UCSD-AML1 (cell line): ENCODE results near the gene TAF4.
"Not testable (repeated sequence)": the region's sequence is repeated elsewhere in the genome, so short reads cannot be mapped to it uniquely, and the experiment has no call there.

ENCODE experiments used
- DNase-seq: peaks from one replicate; lab custom pipeline; 2025; ENCODE audit not compliant: unreplicated experiment; lab: John Stamatoyannopoulos, UW

The TAF4 gene

DNA sequence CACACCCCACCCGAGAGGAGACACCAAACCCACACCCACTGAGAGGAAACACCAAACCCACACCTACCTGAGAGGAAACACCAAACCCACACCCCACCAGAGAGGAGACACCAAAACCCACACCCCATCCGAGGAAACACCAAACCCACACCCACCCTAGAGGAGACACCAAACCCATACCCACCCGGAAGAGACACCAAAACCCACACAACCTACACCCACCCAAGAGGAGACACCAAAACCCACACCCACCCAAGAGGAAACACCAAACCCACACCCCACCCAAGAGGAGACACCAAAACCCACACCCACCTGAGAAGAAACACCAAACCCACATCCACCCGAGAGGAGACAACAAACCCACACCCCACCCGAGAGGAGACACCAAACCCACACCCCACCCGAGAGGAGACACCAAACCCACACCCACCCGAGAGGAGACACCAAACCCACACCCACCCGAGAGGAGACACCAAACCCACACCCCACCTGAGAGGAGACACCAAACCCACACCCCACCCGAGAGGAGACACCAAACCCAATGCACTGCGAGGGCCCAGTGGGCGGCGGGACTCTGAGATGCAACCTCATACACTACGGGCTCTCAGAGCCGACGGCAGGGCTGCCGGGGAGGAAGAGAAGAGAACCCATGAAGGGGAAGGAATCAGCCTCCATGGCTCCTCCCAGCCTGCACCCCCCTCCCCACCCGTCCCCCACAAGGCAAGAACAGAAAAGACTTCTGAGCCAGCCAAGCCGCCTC, 83.3 kb downstream of the TAF4 start:
- no peak for DNase-seq

DNA sequence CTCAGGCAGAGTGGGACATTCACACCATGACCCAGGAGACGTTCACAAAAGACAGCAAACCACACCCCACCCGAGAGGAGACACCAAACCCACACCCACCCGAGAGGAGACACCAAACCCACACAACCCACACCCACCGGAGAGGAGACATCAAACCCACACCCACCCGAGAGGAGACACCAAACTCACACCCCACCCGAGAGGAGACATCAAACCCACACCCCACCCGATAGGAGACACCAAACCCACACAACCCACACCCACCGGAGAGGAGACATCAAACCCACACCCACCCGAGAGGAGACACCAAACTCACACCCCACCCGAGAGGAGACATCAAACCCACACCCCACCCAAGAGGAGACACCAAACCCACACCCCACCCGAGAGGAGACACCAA, 84.0 kb downstream of the TAF4 start:
- DNase-seq = not testable (repeated sequence)

DNA sequence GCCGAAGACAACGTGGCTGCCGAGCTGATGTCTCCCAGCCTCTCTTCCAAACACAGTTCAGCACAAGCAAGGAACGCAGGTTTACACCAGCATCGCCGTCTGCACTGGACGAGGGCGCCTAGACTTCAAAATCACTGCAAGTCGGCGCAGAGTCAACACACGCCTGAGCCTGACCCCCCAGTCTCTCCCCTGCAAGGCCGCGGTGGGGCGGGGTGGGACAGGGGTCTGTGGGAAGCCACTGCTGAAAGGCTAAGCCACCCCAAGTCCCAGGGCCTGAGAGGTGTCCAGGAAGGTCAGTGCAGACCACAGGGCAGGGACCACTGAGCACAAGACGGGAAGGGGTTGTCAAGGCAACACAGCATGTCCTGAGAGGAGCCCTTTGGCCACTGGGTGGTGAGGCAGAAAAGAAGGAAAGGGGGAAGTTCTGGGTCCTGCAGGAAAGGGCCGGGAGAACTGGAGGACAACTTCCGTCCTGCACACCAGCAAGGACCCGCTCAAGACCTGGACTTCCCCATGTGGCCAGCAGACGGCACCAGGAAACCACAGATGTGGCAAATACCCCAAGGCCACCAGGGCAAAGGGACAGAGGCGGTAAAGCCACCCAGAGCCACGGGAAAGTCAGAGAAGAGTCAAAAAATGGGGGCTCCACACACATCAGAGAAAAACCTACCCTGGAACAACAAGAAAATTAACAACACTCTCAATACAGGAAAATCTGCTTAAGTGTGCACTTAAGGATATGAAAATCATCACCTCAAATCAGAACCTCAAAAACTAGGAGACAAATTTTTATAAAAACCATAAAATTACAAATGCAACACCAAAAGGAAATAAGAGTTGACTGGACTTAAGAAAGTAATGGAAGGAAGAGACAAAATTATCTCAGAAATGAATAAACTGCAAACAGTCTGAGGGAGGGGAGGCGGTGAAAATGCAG, 84.8 kb downstream of the TAF4 start:
- DNase-seq = peak; percentile 56

DNA sequence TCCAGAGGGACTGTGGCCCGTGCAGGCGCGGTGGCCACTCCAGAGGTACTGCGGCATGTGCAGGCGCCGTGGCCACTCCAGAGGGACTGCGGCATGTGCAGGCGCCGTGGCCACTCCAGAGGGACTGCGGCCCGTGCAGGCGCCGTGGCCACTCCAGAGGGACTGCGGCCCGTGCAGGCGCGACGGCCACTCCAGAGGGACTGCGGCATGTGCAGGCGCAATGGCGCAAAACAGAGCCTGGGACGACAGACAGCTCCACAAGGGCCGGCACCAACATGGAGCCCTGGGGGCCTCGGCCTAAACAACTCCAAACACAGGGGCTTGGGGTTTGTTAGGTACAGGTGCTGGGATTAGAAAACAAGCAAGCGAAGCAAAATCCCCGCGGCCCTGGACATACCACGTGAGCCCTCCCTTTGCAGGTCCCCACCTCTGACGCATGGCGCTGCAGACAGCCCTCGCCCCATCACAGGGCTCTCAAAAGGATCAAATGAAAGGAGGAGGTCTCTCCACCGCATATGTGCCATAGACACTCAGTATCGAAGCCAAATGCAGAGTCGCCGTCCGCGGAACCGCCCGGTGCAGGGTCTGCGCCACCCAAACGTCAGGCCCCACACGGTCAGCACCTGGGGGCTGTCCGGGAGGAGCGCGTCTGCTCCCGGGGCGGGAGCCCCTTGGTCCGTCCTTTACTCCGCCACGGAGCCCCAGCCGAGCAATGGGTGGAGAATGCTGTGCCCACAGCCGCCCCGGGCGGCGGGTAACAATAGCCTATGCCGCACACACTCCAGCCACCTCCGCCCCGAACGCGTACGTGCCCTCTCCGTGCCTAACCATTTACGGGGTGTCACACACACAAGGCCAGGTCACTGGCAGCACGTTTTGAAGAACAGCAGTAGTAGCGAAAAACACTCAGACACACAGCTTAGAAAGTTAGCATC, 85.7 kb downstream of the TAF4 start:
- DNase-seq = no peak

DNA sequence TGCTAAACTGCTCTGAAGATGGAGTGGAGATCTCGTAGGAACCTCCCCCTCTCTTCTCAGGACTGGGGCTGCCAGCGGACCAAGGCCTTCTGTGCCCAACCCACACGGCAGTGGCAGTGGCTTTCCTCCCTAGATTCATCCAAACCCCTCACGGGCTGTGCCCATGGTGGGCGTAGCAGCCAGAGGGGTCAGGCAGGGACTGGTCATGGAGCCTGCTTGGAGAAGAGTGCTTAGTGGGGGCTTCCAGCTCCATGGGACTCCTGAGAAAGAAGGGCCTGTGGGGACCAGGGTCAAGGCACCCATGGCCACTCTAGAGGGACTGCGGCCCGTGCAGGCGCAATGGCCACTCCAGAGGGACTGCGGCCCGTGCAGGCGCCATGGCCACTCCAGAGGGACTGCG, 86.6 kb downstream of the TAF4 start:
- DNase-seq = no peak

DNA sequence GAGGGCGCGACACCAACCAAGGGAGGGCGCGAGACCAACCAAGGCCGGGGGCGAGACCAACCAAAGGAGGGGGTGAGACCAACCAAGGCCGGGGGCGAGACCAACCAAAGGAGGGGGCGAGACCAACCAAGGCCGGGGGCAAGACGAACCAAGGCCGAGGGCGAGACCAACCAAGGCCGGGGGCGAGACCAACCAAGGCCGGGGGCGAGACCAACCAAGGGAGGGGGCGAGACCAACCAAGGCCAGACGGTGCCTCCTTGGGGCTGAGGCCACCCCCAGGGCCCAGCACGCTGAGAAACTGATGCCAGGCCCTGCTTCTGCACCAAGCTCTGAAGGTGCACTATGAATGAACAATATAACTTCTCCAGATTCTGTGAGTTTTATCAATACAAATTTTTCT, 87.2 kb downstream of the TAF4 start:
- DNase-seq = no peak

DNA sequence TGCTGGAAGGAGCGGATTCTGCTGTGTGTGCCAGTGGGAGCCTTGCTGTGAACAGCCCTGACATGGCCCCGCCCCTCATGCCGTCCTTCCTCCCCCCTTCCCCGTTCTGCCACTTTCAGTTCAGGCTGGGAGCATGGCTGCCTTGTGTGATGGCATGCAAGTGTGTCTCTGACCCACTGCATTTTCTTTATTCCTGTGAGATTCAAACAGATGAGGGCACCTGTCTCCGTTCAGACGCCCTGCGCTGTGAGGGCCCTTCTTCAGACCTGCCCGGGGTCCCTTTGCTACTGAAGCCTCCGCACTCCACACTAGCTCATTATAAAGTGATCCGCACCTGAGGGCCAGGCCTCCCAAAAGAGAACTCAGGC, 88.3 kb downstream of the TAF4 start:
- DNase-seq = no peak

DNA sequence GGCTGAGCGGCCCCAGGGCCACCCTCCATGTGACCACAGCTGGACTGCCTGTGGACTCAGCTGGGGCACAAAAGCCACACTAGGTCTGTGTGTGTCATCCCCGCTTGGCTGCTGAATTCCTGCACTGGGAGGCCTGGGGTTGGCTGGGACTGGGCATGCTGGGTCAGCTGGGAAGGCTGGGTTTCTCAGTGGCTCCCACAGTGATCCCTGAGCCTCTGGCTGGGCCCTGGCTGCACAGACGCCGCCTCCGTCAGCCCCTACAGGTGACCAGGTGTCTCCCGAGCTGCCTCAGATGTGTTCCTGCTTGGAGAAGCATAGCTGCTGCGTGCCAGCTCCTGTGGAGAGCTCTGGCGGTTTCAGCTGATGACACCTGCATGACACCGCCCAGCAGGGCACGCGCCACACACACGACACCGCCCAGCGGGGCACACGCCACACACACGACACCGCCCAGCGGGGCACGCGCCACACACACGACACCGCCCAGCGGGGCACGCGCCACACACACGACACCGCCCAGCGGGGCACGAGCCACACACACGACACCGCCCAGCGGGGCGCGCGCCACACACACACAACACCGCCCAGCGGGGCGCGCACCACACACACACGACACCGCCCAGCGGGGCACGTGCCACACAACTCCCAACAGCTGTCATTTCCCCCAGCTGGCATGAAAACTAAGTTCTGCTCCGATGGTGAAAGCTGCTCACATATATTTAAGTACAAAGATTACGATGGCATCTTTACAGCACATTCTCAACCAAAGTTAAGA, 88.8 kb downstream of the TAF4 start:
- no peak for DNase-seq

DNA sequence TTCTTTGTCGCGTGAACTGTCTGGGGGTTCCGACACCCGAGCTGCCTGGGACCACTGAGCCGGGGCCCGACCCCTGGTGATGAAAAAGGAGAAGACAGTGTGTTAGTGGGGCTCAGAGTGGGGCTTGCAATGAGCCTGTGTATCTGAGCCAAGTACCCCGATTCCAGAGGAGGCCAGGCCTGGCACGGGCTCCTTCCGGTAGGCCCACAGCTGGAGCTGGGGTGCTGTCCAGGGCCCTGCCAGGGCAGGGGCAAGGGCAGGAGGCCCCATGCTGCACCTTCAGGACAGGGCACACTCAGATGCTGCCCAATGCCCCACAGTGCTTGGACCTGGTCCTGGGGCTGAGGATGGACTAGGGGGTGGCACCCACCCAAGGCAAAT, 89.4 kb downstream of the TAF4 start:
- no peak for DNase-seq

DNA sequence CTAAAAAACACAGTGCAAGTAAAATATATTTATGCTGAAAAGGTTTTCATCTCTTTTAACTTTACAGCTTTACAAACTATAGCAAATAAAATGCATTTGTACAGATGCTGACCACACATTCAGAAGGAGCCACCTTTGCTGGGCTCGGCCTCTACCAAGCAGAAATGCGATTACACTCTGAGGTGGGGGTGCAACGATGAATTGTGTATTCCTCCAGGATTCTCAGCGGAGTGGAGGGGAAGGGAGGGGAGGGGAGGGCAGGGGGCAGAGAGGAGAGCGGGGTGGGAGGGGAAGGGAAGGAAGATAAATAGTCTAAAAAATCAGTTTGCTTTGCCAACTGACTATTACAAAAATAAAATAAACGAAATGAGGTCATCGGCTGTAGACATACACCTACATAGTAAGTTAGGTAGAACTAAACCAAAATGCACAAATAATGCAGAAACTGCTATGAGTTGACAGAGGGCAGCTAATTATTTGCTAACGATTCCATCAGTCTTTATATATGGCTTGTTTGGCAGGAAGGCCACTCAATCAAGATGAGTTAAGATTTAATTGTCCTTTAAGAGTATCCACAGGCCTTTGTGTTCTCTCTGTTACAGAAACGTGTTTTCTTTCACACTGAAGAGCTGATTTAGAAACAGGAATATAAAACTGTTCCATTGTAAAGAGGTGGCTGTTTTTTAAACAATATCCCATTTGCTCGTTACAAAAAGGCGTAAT, 90.1 kb downstream of the TAF4 start:
- DNase-seq = no peak

DNA sequence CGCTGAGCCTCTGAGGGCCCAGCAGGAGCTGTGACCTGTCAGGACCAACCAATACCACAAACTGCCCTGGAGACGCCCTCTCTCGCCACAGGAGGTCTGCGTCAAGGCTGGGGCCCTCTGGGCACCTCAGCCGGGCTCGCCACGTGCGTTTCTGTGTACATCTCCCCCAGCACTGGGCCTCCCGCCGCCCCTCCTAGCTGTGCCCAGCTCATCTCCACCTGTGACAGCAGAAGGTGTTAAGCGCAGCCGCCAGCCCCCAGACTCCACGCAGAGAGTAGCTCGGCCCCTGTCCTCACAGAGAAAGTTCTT, 91.4 kb downstream of the TAF4 start:
- DNase-seq = no peak

DNA sequence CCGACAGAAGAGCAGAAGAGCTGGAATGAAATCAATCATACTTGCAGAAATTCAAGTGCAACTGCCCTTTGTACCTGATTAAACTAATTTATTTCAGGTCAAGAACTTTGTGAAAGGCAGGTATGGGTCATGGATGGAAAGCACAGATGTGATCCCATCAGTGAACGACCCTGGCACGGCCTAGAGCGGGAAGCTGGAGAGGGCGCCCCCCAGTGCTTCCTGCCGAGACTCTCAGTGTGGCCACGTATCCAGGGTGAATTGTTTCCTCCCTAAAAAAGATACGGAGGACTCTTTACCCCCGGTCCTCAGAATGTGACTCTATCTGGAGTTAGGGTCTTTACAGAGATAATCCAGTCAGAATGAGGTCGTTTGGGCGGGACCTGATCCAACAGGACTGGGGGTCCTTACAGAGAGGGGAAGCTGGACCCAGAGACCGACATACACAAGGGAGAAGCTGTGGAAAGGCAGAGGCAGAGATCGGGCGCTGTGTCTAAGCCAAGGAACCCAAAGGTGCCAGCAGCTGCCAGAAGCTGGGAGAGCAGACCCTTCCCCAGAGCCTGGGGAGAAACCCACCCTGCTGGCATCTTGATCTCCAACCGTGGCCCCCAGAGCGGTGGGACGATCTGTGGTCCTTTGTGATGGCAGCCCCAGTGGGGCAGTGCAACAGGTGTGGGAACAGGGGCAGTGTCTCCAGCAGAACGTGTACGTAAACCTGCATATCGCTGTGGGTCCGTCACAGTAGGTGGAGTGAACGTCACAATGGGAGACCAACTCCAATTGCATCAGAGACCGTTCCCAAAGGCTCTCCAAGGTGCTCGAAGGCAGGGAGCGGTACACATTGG, 91.9 kb downstream of the TAF4 start:
- DNase-seq = no peak

DNA sequence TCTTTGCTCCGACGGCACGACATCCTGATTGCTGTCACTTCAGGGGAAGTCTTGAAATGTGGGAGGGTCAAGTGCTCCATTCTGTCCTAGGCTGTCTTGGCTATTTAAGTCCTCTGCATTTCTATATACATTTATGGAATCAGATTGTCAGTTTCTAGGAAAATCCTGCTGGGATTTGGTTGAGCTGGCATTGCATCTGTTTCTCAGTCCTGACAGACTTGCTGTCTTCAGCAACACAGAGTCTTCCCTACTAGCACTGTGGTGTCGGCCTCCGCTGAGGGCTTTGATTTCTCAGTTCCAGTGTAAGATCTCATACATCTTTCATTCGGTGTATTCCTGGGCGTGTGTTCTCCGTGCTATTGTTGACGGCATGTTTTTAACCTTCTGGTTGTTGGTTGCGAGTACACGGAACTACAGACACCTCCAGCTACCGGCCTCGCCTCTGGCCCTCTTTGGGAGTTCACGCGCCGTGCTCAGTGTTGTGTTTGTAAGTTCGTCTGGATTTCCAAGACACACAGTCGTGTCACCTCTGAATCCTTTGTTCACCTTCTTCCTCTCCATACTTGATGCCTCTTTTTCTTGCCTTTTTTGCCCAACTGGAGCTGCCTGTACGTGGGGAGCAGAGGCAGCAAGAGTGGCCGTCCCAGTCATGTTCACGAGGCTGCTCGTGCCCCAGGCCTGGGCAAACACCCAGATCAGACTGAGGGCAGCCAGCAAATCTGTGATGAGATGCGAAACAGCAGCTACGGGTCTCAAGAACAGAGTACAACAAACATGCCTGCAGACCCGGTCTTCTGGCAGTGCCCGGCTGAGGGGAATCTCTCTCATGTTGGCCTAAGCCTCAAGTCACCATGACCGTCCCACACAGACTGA, 92.8 kb downstream of the TAF4 start:
- no peak for DNase-seq

DNA sequence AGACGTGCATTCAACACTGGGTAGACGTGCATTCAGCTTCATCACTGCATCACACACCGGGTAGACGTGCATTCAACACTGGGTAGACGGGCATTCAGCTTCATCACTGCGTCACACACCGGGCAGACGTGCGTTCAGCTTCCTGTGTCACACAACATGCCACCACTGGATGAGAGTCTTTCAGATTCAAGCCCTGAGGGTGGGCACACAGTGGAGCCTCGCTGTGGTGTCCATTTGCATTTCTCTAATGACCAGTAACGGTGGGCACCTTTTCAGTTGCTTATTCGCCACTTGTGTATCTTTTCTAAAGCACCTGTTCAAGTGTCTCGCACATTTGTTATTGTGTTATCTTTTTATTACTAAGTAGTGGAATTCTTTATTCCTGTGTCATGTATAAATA, 94.1 kb downstream of the TAF4 start:
- not testable (repeated sequence) for DNase-seq

DNA sequence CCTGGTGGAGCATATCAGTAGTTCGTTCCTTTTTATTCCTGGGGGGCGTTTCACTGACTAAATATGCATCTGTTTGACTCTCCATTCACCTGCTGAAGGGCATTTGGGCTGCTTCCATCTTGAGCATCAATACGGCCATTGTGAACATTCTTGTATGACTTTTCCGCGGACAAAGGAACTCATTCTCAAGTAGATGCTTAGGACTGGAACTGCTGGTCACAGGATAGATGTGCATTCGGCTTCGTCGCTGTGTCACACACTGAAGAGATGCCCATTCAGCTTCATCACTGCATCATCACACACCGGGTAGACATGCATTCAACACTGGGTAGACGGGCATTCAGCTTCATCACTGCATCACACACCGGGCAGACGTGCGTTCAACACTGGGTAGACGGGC, 95.3 kb downstream of the TAF4 start:
- no peak for DNase-seq

DNA sequence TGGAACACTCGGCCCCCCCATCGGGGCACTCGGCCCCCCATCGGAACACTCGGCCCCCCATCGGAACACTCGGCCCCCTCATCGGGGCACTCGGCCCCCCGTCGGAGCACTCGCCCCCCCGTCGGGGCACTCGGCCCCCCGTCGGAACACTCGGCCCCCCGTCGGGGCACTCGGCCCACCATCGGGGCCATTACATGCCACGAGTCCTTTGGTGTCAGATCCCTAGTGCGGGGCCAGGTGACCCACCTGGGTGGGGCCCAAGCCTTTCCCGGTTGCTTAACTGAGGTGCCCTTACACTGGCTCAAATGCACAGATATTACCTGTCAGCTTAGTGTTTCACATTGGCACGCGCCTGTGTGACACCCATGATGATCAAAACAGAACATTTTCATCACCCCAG, 95.9 kb downstream of the TAF4 start:
- no peak for DNase-seq

DNA sequence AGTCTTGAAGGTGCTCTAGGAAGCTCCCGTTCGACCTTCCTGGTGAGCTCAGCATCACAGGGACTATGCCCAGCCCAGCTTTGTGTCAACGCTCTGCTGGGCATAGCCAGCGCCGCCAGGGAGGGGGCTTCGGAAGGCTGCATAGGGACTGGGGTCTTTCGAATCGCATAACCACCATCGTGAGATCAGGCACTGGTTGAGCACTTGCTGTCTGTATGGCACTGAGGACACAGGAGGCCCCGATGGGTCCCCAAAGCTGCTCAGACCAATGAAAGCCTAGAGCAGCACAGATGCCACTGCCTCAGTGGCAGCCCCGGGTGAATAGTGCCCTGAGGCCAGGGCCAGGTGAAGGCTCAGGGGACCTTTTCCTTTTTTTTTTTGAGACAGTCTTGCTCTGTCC, 96.7 kb downstream of the TAF4 start:
- DNase-seq = no peak
